ENCODE data around the gene MCM5.
"Not testable (repeated sequence)": the region's sequence is repeated elsewhere in the genome, so short reads cannot be mapped to it uniquely, and the experiment has no call there.

The MCM5 gene

DNA sequence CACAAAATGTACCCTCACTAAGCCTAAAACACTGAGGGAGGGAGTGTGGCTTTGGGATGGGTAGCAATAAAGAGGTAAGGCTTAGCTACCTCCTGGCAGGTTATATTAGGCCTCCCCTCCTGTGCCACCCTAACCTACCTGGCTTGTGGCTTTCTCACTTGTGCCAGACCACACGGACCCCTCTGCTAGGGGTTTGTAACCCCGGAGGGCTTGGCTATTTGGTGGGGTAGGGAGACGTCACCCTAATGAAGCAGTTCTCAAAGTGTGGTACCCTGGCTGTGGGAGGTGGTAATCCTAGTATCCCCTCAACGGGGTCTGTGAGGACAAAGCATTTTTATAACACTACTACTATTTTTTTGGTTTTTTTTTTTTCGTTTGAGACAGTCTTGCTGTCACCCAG lies 9.0 kb upstream of the MCM5 start:
- H3K4me3 Mint-ChIP-seq: no peak overlapping the region
- no peaks in the 10 kb centered on the region for H3K36me3 Mint-ChIP-seq (ENCODE audit: low read depth)
- H3K9me3 Mint-ChIP-seq: no peaks in the 10 kb centered on the region
- no peak overlapping the region for H3K27ac Mint-ChIP-seq
- H3K27me3 Mint-ChIP-seq (ENCODE audit: low read depth): no peaks in the 10 kb centered on the region
- TF ChIP-seq, protein P1, sequence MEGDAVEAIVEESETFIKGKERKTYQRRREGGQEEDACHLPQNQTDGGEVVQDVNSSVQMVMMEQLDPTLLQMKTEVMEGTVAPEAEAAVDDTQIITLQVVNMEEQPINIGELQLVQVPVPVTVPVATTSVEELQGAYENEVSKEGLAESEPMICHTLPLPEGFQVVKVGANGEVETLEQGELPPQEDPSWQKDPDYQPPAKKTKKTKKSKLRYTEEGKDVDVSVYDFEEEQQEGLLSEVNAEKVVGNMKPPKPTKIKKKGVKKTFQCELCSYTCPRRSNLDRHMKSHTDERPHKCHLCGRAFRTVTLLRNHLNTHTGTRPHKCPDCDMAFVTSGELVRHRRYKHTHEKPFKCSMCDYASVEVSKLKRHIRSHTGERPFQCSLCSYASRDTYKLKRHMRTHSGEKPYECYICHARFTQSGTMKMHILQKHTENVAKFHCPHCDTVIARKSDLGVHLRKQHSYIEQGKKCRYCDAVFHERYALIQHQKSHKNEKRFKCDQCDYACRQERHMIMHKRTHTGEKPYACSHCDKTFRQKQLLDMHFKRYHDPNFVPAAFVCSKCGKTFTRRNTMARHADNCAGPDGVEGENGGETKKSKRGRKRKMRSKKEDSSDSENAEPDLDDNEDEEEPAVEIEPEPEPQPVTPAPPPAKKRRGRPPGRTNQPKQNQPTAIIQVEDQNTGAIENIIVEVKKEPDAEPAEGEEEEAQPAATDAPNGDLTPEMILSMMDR (IDR thresholded peaks at IDR 0.05; ENCODE audit: unreplicated experiment in 3 of 3): no peak
- peaks cover 10% of the 10 kb centered on the region for H3K4me1 Mint-ChIP-seq

DNA sequence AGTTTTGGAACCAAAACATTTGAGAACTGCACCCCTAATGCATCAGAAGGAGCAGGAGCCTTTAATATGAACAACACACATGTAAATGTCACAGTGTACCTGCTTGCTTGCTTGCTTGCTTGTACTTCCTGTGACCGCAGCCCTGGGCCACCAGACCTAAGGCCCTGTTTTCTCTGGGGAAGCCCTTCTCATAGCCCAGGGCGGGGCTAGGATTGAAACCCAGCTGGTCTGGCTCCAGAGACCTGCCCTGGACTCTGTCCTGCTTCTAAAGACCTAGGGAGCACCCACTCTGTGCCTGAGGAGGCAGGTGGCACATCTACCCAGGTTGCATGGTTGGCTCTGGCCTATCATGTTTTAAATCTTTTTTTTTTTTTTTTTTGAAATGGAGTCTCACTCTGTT lies 7.6 kb upstream of the MCM5 start:
- Mint-ChIP-seq H3K27ac (no peak overlapping the region), H3K9me3 (no peaks in the 10 kb centered on the region), H3K4me1 (peaks cover 13% of the 10 kb centered on the region), H3K27me3 (ENCODE audit: low read depth) (no peaks in the 10 kb centered on the region), H3K36me3 (ENCODE audit: low read depth) (no peaks in the 10 kb centered on the region), H3K4me3 (no peak overlapping the region)
- TF ChIP-seq, protein P1 (IDR thresholded peaks at IDR 0.05; ENCODE audit: unreplicated experiment in 3 of 3): no peak

DNA sequence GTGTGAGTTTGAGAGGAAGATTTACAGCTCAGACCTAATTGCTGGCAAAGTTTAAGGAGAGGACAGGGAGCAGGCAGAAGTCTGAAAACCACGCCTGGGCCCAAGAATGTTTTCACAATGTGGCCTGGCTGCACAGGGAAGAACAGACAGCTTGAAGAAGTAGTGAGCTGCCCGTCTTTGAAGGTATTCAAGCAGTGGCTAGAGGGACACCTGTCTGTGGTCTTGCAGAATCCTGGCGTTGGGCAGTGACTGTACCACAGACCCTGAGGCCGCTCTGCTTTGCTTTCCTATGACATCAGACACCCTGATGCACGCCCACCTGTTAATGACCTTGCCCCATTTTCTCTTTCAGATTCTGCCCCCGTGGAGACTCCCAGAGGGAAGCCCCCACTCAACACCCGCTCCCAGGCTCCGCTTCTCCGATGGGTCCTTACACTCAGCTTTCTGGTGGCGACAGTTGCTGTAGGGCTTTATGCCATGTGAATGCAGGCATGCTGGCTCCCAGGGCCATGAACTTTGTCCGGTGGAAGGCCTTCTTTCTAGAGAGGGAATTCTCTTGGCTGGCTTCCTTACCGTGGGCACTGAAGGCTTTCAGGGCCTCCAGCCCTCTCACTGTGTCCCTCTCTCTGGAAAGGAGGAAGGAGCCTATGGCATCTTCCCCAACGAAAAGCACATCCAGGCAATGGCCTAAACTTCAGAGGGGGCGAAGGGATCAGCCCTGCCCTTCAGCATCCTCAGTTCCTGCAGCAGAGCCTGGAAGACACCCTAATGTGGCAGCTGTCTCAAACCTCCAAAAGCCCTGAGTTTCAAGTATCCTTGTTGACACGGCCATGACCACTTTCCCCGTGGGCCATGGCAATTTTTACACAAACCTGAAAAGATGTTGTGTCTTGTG lies 6.6 kb upstream of the MCM5 start:
- Mint-ChIP-seq H3K36me3 (ENCODE audit: low read depth) (no peaks in the 10 kb centered on the region), H3K27me3 (ENCODE audit: low read depth) (no peaks in the 10 kb centered on the region), H3K9me3 (no peaks in the 10 kb centered on the region), H3K4me3 (no peak overlapping the region), H3K4me1 (peaks cover 16% of the 10 kb centered on the region), H3K27ac (peak overlapping the region; percentile 61 to 93 (median 78))
- TF ChIP-seq, protein P1 (IDR thresholded peaks at IDR 0.05; ENCODE audit: unreplicated experiment in 3 of 3): no peak

DNA sequence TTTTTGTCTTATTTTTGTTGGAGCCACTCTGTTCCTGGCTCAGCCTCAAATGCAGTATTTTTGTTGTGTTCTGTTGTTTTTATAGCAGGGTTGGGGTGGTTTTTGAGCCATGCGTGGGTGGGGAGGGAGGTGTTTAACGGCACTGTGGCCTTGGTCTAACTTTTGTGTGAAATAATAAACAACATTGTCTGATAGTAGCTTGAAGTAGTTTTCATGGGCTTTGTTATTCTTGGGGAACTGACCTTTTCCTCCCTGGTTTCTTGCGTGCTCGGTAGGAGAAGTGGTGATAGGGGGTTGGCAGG lies 6.0 kb upstream of the MCM5 start:
- TF ChIP-seq, protein P1 (IDR thresholded peaks at IDR 0.05; ENCODE audit: unreplicated experiment in 3 of 3): no peak
- peak overlapping the region in 1 of 3 experiments; percentile 38 for H3K4me3 Mint-ChIP-seq
- peak overlapping the region; percentile 61 to 93 (median 78) for H3K27ac Mint-ChIP-seq
- peaks cover 16% of the 10 kb centered on the region for H3K4me1 Mint-ChIP-seq
- H3K9me3 Mint-ChIP-seq: no peaks in the 10 kb centered on the region
- no peaks in the 10 kb centered on the region for H3K36me3 Mint-ChIP-seq (ENCODE audit: low read depth)
- no peaks in the 10 kb centered on the region for H3K27me3 Mint-ChIP-seq (ENCODE audit: low read depth)

DNA sequence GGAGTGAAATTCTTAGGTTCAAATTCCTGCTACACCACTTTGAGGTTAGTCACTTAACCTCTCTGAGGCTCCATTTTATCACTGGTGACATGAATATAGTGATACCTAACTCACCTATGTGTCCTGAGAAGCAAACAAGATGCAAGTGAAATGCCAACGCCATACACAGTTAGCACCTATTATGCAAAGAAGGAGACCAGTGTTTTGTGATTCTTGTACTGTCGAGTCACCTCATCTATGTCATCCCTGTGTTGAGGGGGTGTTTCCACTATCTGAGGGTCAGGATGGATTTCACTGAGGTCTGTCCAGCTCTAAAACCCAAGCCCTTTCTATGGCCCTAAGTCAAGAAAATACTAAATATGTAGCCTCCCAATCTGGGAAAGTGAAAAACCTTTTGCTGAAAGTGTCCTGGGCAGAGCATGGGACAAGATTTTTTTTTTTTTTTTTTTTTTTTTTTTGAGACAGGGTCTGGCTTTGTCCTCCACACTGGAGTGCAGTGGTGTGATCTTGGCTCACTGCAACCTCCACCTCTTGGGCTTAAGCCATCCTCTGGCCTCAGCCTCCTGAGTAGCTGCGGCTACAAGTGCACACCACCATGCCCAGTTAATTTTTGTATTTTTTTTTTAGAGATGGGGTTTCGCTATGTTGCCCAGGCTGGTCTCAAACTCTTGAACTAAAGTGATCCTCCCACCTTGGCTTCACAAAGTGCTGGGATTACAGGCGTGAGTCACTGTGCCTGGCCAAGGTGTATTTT lies 5.0 kb upstream of the MCM5 start:
- Mint-ChIP-seq H3K36me3 (ENCODE audit: low read depth) (no peaks in the 10 kb centered on the region), H3K4me1 (peaks cover 21% of the 10 kb centered on the region), H3K27ac (no peak overlapping the region), H3K27me3 (ENCODE audit: low read depth) (no peaks in the 10 kb centered on the region), H3K4me3 (no peak overlapping the region), H3K9me3 (no peaks in the 10 kb centered on the region)
- TF ChIP-seq, protein P1 (IDR thresholded peaks at IDR 0.05; ENCODE audit: unreplicated experiment in 3 of 3): no peak

DNA sequence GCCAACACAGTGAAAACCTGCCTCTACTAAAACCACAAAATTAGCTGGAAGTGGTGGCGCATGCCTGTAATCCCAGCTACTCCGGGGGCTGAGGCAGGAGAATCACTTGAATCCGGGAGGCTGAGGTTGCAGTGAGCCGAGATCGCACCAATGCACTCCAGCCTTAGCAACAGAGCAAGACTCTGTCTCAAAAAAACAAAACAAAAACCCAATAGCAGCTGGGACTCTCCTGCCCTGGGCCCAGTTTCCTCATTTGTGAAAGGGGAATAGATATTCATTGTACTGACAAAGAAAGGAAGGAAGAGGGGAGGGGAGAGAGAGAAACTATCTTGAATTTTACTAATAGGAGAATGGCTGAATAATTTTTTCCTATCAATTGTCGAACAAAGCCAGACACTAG lies 3.3 kb upstream of the MCM5 start:
- H3K4me3 Mint-ChIP-seq: peak overlapping the region in 2 of 3 experiments; percentile 35 to 55
- H3K4me1 Mint-ChIP-seq: peaks cover 31% of the 10 kb centered on the region
- not testable (repeated sequence) for H3K9me3 Mint-ChIP-seq; H3K36me3 Mint-ChIP-seq (ENCODE audit: low read depth); H3K27me3 Mint-ChIP-seq (ENCODE audit: low read depth)
- H3K27ac Mint-ChIP-seq: peak overlapping the region; percentile 60 to 86 (median 81)

All from nephron (organoid).